HG02885 (cell line): ENCODE data around the gene INAFM2.

Source experiments
- ATAC-seq: cut with Tn5 transposase; IDR thresholded peaks from one replicate; pipeline ENCODE4 v1.9.1; 2021; ENCODE audit warnings: mild to moderate bottlenecking; ENCODE audit not compliant: unreplicated experiment, poor library complexity

INAFM2 gene

DNA sequence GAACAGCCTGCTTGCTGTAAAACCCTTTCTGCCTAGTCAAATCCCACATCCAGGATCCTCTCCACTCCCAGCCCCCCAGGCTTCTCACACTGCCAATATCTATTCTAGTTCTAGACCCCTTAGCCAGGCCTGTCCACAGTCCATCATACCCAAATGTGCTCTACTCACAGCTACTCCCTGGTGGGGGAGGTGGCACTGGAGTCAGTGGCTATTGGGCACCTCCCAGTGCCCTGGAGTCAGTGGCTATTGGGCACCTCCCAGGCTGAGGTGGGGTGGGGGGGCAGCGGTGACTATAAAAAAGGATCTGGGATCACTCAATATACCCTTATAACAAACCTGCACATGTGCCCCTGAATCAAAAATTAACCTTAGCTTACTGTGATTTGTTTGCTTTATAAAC is 33.8 kb downstream of the INAFM2 start:
- ATAC-seq: no peak

DNA sequence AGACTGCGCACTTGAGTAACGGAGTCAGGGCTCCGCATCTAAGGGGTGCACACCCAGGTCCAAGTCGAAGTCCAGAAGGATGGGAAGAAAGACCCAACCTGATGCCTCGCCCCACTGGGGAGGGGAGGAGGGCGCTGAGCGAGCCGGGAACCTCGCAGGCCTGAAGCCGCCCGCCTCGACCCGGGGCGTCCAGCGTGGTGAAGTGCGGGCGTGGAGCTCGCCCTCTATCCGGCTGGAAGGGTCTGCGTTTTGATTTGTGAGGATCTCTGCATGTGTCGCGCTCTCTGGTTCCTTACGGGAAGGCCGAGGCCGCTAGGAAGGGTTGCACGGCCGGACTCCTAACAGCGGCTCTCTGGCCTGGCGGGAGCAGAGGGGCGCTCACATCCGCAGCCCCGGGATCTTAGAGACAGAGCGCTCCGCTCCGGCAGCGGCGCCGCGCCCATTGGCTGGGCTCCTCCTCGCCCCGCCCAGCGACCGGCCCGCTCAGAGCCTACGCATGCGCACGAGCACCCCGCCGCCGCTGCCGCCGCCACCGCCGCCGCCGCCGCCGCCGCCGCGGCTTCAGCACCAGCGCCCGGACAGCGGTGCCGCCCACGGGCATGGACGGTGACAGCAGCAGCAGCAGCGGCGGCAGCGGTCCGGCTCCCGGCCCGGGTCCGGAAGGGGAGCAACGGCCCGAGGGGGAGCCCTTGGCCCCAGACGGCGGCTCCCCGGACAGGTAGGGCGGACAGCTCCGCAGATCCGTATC is 34.4 kb downstream of the INAFM2 start, which contains the start of gene DISP2:
DISP2 (plus strand) TSS at position 497 of the 748 bp plus-strand sequence; CDS start at position 600, 103 bp downstream.
- ATAC-seq: peak; percentile 89

DNA sequence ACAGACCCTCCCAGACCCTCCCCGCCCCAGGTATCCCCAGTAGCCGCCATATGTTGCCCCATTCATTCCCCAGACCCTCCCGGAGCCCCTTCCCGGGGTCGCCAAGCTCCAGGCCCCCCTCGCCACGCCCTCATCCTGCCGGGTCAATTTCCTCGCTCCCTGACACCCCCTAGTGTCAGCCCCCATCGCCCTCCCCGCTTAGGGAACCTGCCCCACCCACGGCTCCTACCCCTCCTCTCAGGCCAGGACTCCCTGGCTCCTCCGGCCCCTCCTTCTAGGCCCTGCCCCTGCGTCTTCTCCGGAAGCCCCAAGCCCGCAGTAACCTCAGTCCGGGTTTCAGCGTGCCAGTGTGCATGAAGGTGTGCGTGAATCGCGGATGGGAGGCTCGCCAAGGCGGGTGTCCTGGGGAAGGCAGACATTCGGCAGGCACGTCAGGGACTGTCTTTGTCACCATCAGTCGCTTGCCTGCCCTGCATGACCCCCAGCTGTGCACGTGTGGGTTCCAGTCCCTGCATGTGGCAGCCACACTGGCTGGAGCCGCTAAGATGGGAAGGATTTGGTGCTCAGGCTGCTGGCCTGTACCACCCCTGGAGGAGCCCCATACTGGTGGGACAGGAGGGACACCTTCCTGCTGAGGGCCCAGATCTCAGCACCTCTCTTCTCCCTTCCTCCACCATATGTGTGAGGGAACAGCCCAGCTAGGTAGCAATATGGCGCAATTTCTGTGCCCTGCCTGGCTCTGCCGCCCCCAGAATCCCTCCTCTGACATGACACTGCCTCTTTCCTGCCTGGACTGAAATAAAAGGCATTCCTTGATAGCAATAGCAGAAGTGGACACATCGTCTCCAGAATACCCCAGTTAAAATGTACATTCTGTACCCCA is 35.2 kb downstream of the INAFM2 start:
- peak; percentile 27 for ATAC-seq

DNA sequence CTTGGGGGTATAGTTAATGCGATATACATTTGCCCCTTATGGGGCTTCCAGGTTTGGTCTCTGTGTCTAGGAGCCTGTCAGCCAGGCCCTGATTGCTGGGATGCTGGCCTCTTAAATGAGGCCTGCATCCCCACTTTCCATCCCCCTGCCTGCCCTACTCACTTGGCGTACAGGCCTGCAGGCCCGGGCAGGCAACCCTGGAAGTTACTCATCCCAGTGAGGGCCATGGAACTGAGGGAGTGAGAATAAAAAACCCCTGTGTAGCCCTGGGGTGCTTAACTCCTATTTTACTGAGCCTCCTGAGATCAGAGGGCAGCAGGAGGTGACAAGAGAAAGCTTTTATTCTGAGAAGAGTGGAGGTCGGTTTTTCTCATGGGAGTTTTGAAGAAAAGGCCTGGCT is 36.5 kb downstream of the INAFM2 start:
- ATAC-seq: no peak

DNA sequence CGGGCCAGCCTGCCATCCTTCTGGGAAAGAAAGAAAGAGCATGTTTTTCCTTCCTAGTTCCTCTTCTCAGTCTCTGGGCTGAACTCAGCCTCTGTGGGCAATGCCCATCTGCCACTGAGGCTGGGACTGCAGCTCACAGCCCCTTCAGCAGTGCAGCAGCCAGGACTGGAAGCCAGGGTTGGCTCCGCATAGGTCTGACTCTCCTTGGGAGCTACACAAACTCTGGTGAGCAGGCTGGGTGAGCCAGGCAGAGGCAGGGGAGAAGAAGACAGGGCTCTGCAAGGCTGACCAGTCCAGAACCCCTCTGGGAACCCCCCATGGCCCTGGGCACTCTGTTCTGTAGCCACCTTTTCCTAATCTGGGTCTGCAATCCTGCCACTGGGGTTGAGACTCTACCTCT is 38.1 kb downstream of the INAFM2 start:
- ATAC-seq: no peak

DNA sequence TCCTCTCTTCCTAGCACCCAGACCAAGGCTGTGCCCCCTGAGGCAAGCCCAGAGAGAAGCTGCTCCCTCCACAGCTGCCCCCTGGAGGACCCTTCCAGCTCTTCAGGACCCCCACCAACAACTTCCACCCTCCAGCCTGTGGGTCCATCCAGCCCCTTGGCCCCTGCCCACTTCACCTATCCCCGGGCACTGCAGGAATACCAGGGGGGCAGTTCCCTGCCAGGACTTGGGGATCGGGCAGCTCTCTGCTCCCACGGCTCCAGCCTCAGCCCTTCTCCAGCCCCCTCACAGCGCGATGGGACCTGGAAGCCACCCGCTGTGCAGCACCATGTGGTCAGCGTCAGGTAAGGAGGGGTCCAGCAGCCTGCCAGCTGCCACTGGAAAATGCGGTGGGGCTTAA is 40.1 kb downstream of the INAFM2 start:
- no peak for ATAC-seq

DNA sequence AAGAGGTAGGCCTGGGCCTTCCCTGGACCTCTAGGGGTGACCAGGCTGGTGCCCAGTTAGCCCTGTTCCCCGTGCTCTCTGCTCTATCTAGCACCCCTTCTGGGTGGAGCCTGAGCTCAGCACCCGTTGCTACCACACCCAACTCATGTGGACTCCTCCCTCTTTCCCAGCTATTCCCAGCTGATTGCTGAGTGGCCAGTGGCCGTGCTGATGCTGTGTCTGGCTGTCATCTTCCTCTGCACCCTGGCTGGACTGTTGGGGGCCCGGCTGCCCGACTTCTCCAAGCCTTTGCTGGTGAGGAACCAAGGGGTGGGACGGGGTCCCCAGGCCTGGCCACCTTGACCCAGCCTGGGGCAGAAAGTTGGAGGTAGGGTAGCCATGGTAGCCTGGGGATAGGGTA is 40.8 kb downstream of the INAFM2 start:
- no peak for ATAC-seq

DNA sequence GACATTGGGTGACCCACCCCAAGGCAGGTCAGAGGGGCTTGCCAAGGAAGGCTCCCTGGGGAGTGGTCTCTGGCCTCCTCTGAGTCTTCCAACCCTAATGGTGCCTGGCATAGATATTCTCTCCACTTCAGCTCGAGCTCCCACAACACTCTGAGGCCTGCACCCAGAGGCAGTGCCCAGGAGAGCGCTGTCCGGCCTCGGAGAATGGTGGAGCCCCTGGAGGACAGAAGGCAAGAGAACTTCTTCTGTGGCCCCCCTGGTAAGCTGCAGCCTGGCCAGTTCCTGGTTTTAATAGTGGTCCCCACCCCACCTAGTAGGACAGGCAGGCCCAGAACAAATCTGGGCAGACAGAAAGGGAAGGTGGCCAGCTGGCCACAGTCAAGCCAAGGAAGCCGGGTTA is 41.5 kb downstream of the INAFM2 start:
- no peak for ATAC-seq

DNA sequence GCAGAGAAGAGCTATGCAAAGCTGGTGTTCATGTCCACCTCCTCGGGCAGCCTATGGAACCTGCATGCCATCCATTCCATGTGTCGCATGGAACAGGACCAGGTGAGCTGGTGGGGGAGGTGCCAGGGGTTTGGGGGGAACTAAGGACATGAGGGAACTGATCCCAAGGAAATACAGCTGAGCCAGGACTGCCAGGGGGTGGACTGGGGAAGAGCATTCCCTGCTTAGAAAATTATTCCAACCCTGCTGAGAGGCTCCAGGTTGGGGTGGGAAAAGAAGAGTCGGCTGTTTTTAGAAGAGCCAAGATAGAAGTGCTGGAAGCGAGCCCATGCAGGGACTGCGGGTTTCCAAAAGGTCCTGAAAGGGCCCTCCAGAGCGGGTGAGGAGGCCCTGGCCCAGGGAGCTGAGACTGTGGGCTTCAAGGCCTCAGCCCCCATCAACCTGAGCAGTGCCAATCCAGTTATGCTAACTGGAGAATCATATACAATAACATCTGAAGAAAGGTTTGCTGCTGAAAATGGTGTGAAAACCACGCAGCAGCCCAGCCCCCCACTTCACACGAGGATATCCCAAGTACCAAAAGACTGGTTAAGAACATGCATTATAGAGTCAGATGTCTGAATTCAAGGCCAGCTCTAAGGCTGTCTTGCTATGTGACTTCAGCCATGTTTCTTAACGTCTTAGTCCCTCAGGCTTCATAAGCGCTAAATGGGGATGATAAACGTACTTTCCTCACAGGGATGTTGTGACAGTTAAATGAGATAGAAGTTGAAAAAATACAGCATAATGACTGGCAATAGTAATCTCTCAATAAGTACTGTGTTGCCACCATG is 42.3 kb downstream of the INAFM2 start:
- no peak for ATAC-seq

DNA sequence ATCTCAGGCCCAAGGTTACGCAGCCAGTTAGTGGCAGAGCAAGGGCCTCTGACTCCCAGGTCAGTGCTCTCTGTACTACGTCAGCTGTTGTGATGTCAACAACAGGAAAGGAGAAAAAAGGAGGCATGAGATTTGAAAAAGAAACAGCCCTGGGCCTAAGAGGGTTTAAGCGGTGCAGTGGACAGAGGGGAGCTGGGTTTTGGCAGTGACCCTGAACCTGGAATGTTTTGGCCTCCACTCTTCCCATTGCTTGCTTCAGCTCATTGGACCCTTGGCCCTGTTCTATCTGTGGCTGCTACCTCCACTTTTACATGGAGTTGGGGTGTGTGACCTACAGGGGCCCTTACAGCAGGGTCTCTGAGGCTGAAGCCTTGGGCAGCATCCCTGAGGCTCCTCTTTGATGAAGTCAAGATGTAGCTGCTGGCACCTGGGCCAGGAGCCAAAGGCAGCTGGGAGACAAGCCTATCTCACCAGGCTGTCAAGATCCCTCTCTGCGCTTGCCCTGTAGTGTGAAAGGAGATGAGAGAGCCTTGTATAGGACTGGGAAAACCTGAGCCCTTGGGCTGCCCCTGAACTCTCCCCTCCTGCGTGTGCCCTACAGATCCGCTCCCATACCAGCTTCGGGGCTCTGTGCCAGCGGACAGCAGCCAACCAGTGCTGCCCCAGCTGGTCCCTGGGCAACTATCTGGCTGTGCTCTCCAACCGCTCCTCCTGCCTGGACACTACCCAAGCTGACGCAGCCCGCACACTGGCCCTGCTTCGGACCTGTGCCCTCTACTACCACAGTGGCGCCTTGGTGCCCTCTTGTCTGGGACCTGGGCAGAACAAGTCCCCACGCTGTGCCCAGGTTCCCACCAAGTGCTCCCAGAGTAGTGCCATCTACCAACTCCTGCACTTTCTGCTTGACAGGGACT is 43.2 kb downstream of the INAFM2 start:
- ATAC-seq: no peak

DNA sequence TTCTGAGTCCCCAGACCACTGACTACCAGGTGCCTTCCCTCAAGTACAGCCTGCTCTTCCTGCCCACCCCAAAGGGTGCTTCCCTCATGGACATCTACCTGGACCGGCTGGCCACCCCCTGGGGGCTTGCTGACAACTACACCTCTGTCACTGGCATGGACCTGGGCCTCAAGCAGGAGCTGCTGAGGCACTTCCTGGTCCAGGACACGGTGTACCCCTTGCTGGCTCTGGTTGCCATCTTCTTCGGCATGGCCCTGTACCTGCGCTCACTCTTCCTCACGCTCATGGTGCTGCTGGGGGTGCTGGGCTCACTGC is 43.8 kb downstream of the INAFM2 start:
- ATAC-seq: no peak

DNA sequence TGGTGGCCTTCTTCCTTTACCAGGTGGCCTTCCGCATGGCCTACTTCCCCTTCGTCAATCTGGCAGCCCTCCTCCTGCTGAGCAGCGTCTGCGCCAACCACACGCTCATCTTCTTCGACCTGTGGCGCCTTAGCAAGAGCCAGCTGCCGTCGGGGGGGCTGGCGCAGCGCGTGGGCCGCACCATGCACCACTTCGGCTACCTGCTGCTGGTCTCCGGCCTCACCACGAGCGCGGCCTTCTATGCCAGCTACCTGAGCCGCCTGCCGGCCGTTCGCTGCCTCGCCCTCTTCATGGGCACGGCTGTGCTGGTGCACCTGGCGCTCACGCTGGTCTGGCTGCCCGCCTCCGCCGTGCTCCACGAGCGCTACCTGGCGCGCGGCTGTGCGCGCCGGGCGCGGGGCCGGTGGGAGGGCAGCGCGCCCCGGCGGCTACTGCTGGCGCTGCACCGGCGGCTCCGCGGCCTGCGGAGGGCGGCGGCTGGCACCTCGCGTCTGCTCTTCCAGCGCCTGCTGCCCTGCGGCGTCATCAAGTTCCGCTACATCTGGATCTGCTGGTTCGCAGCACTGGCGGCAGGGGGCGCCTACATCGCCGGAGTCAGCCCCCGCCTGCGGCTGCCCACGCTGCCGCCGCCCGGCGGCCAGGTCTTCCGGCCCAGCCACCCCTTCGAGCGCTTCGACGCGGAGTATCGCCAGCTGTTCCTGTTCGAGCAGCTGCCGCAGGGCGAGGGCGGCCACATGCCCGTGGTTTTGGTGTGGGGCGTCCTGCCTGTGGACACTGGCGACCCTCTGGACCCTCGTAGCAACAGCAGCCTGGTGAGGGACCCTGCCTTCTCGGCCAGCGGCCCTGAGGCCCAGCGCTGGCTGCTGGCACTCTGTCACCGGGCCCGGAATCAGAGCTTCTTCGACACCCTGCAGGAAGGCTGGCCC is 44.5 kb downstream of the INAFM2 start:
- ATAC-seq: peak; percentile 85

DNA sequence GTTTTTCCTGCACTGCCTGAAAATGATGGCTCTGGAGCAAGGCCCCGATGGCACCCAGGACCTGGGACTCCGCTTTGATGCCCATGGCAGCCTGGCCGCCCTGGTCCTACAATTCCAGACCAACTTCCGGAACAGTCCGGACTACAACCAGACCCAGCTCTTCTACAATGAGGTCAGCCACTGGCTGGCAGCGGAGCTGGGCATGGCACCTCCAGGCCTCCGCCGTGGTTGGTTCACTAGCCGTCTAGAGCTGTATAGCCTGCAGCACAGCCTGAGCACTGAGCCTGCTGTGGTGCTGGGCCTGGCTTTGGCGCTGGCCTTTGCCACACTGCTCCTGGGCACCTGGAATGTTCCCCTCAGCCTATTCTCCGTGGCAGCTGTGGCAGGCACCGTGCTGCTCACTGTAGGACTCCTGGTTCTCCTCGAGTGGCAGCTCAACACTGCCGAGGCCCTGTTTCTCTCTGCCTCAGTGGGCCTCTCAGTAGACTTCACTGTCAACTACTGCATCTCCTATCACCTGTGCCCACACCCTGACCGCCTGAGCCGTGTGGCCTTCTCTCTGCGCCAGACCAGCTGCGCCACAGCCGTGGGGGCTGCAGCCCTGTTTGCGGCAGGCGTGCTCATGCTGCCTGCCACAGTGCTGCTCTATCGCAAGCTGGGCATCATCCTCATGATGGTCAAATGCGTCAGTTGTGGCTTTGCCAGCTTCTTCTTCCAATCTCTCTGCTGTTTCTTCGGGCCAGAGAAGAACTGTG is 45.4 kb downstream of the INAFM2 start:
- no peak for ATAC-seq

DNA sequence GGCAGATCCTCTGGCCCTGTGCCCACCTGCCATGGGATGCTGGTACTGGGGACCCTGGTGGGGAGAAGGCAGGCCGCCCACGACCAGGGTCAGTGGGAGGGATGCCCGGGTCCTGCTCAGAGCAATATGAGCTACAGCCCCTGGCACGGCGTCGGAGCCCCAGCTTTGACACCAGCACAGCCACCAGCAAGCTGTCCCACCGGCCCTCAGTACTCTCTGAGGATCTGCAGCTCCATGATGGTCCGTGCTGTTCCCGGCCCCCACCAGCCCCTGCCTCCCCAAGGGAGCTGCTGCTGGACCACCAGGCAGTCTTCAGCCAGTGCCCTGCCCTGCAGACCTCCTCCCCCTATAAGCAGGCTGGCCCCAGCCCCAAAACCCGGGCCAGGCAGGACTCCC is 46.0 kb downstream of the INAFM2 start:
- ATAC-seq: no peak

DNA sequence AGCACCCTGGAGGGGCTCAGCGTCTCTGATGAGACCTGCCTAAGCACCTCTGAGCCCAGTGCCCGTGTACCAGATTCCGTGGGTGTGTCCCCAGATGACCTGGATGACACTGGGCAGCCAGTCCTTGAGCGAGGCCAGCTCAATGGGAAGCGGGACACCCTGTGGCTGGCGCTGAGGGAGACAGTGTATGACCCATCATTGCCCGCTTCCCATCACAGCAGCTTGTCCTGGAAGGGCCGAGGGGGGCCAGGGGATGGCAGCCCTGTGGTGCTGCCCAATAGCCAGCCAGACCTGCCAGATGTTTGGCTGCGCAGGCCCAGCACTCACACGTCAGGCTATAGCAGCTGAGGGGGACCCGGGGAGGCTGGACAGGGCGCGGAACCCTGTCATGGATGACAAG is 46.5 kb downstream of the INAFM2 start:
- no peak for ATAC-seq

DNA sequence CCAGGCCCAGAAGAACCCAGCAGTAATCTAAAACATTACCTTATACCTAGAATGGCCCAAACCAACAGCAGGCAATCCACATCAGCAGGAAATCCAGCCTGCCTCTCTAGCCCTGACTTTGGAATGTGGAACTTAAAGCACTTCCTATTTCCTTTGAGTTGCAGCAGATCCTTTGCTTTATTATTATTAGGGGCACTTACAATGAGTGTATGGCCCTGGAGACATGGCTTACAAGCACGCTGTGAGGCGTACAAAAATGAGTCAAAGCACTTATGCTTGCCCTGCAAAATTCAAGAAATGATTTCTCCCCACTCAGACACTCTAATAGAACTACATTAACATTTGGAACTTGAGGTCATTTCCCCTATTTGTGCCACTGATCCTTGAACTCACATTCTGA is 49.5 kb downstream of the INAFM2 start:
- ATAC-seq: no peak
